Transverse colon (tissue), 4 donors: ENCODE measurements around the gene ACACA. TPM values are rescaled to one million over a fixed set of nuclear protein-coding genes. Genes with fewer than 3 reads are reported as not detected.

ENCODE experiments used
- DNase-seq: peaks from one replicate; pipeline ENCODE4 v3.0.0-alpha.2; 2019
- H3K27ac ChIP-seq, 4 donors: fragments of 200-600 bp; sonication (generic); 2 replicates each; pipeline ENCODE4 v1.5.1; 2016 to 2018; ENCODE audit warnings: inconsistent platforms in 4 of 4
- H3K27me3 ChIP-seq: fragments of 200-600 bp; sonication (generic); 2 replicates; pipeline ENCODE4 v1.5.1; 2017; ENCODE audit warnings: inconsistent platforms
- H3K36me3 ChIP-seq, 4 donors: fragments of 200-600 bp; sonication (generic); 2 replicates each; pipeline ENCODE4 v1.5.1; 2017 to 2019; ENCODE audit warnings: inconsistent platforms in 4 of 4
- H3K4me1 ChIP-seq, 4 donors: fragments of 200-600 bp; sonication (generic); 2 replicates each; pipeline ENCODE4 v1.5.1; 2017 to 2020; ENCODE audit warnings: inconsistent platforms in 4 of 4
- H3K4me3 ChIP-seq, 4 donors: fragments of 200-600 bp; sonication (generic); 1 replicate in 1 of 4; 2 replicates in 3 of 4; pipeline versions ENCODE4 v1.5.1 to v1.6.1; 2017 to 2019; ENCODE audit warnings: inconsistent platforms in 4 of 4
- H3K9me3 ChIP-seq, 2 donors: fragments of 200-600 bp; sonication (generic); 2 replicates each; pipeline ENCODE4 v1.5.1; 2017 to 2019; ENCODE audit warnings: inconsistent platforms in 2 of 2
- CTCF ChIP-seq, 5 experiments: fragments of 200-600 bp in 3 of 5; fragments of 450-650 bp in 2 of 5; sonication (generic) in 3 of 5; IDR thresholded peaks; 1 replicate in 2 of 5; 2 replicates in 3 of 5; pipeline ENCODE4 v1.5.1; 2016 to 2017; ENCODE audit warnings: antibody characterized with exemption in 5 of 5, inconsistent platforms in 3 of 5, mild to moderate bottlenecking in 2 of 5, moderate library complexity in 1 of 5
- EP300 ChIP-seq: sonication (generic); formaldehyde crosslinking; IDR thresholded peaks from one replicate; pipeline ENCODE4 v1.6.1; 2017; ENCODE audit warnings: antibody characterized with exemption, low read depth
- POLR2A ChIP-seq: fragments of 450-650 bp; IDR thresholded peaks from one replicate; pipeline ENCODE4 v1.6.1; 2016; ENCODE audit warnings: antibody characterized with exemption, mild to moderate bottlenecking, moderate library complexity
- POLR2AphosphoS5 ChIP-seq, 3 donors: sonication (generic); formaldehyde crosslinking; IDR thresholded peaks; one replicate each; pipeline ENCODE4 v1.6.1; 2016; ENCODE audit warnings: antibody characterized with exemption in 3 of 3
- WGBS, 2 donors: methylation state at CpG; one replicate each; pipeline ENCODE4 v1.1.5; 2018; ENCODE audit warnings: low coverage in 1 of 2; 5-methylcytosine and 5-hydroxymethylcytosine counted together
- in situ Hi-C, 4 donors: fragments of 200-750 bp; cut with MboI; loops; one replicate each; pipeline versions ENCODE4 v1.15.0 to v1.15.1; 2017; ENCODE audit warnings: low sequenced_read_pairs in 3 of 4, low pct_ligation_motif_present in 1 of 4, low pct_unique_long_range_greater_than_20kb in 1 of 4
- intact Hi-C: fragments of 100-400 bp; cut with DNase I; formaldehyde crosslinking; loops from one replicate; pipeline ENCODE4 v1.15.1; 2023; ENCODE audit warnings: low total_unique reads
- total RNA-seq, 4 donors: library from RNA; depleted of rRNA; stranded (reverse); fragments of >200 nt; gene quantifications; one replicate each; pipeline ENCODE4 v1.1.0, GENCODE V29; 2016

The ACACA gene
- total RNA-seq, 4 donors from 2014 or later: 21.7 to 173 (median 23.9) TPM

GRCh38 chr17:37231887-37232286 lies 174.7 kb downstream of the ACACA start:
- in situ Hi-C loops (loop anchor here in 3 of 4 donors (10.0 to 25.0 kb wide), 3 partner anchors 595 to 620 kb away; partner anchors contain the start of gene MRM1 (in 1 of the 3)), intact Hi-C loops (loop anchor here (10.0 kb wide), 1 partner anchor 607 kb away; no protein-coding TSS in a partner anchor)
- Histone ChIP-seq H3K9me3 (no peaks in the 10 kb centered on the region), H3K27ac (no peak overlapping the region), H3K4me1 (no peaks in the 10 kb centered on the region), H3K4me3 (no peak overlapping the region), H3K27me3 (no peaks in the 10 kb centered on the region), H3K36me3 (no peaks in the 10 kb centered on the region)
- WGBS, 2 donors: 98 to 100% methylated on average over 1 to 2 of the region's 2 CpGs
- no peak for DNase-seq
- TF ChIP-seq POLR2A: no peak
- TF ChIP-seq CTCF (IDR thresholded peaks at IDR 0.05): no peak
- no peak for TF ChIP-seq POLR2AphosphoS5 (IDR thresholded peaks at IDR 0.05)
- no peak for TF ChIP-seq EP300

GRCh38 chr17:37230633-37231032 lies 176.0 kb downstream of the ACACA start:
- in situ Hi-C loops (loop anchor here in 3 of 4 donors (10.0 to 25.0 kb wide), 3 partner anchors 593 to 618 kb away; partner anchors contain the start of gene MRM1 (in 1 of the 3)), intact Hi-C loops (loop anchor here (10.0 kb wide), 1 partner anchor 606 kb away; no protein-coding TSS in a partner anchor)
- Histone ChIP-seq H3K4me3 (no peak overlapping the region), H3K27ac (no peak overlapping the region), H3K36me3 (no peaks in the 10 kb centered on the region), H3K9me3 (no peaks in the 10 kb centered on the region), H3K4me1 (no peaks in the 10 kb centered on the region), H3K27me3 (no peaks in the 10 kb centered on the region)
- TF ChIP-seq EP300: no peak
- TF ChIP-seq POLR2AphosphoS5 (IDR thresholded peaks at IDR 0.05): no peak
- no peak for TF ChIP-seq POLR2A
- TF ChIP-seq CTCF (IDR thresholded peaks at IDR 0.05): no peak
- DNase-seq: no peak
- 83 to 91% methylated on average over 1 of the region's 1 CpG for WGBS, 2 donors

GRCh38 chr17:37225465-37225864 lies 181.2 kb downstream of the ACACA start:
- intact Hi-C loops (no loop called here), in situ Hi-C loops (loop anchor here in 2 of 4 donors (25.0 kb wide), 2 partner anchors 588 to 613 kb away; partner anchors contain the start of gene MRM1 (in 1 of the 2))
- Histone ChIP-seq H3K27me3 (no peaks in the 10 kb centered on the region), H3K9me3 (no peaks in the 10 kb centered on the region), H3K36me3 (peaks cover 0 to 29% (median 11%) of the 10 kb centered on the region in 4 donors), H3K4me1 (no peaks in the 10 kb centered on the region), H3K27ac (no peak overlapping the region), H3K4me3 (no peak overlapping the region)
- DNase-seq: no peak
- no peak for TF ChIP-seq CTCF (IDR thresholded peaks at IDR 0.05)
- no peak for TF ChIP-seq EP300
- TF ChIP-seq POLR2AphosphoS5 (IDR thresholded peaks at IDR 0.05): no peak
- no peak for TF ChIP-seq POLR2A
- 81 to 82% methylated on average over 4 of the region's 4 CpGs for whole genome bisulfite sequencing, 2 donors

- Histone ChIP-seq H3K4me1 (no peaks in the 10 kb centered on the region), H3K27me3 (no peaks in the 10 kb centered on the region), H3K36me3 (peaks cover 0 to 29% (median 14%) of the 10 kb centered on the region in 4 donors), H3K27ac (no peak overlapping the region), H3K4me3 (no peak overlapping the region), H3K9me3 (no peaks in the 10 kb centered on the region)
- intact Hi-C loops: no loop called here
- in situ Hi-C loops: loop anchor here in 1 of 4 donors (25.0 kb wide), 1 partner anchor 110 kb away; no protein-coding TSS in a partner anchor
- DNase-seq: no peak
- 94% methylated on average over 2 of the region's 2 CpGs; no CpG with 5 or more reads in 1 of the 2 donors for WGBS, 2 donors
- TF ChIP-seq POLR2A (no peak), POLR2AphosphoS5 (IDR thresholded peaks at IDR 0.05) (no peak), EP300 (no peak), CTCF (IDR thresholded peaks at IDR 0.05) (no peak)
Observed at GRCh38 chr17:37221865-37222264, 184.8 kb downstream of the ACACA start.
